Activated CD4-positive, alpha-beta memory T cell treated with anti-CD3 and anti-CD28 coated beads, Interleukin-2, amount 10 ng/mL, durations not matched to agents 7 days and 5 days (primary cell): ENCODE results near the gene TJP3. TPM values are rescaled to one million over a fixed set of nuclear protein-coding genes. Genes with fewer than 3 reads are reported as not detected.

Experiments used
- CTCF ChIA-PET: fragments of 350-600 bp; sonication (Branson Sonifier 250); formaldehyde crosslinking; loops from one replicate; lab custom pipeline; 2021; ENCODE audit warnings: antibody characterized with exemption, inconsistent platforms; lab: Charles Lee
- POLR2A ChIA-PET: fragments of 350-600 bp; sonication (Branson Sonifier 250); formaldehyde crosslinking; loops from one replicate; lab custom pipeline; 2021; ENCODE audit warnings: antibody characterized with exemption; lab: Charles Lee
- DNase-seq: peaks from one replicate; pipeline ENCODE4 v3.0.0-alpha.2; 2020
- H3K27ac Mint-ChIP-seq: one replicate; pipeline ENCODE4 v1.8.0; 2021; ENCODE audit warnings: mild to moderate bottlenecking, mixed read lengths
- H3K27me3 Mint-ChIP-seq: one replicate; pipeline ENCODE4 v1.8.0; 2021; ENCODE audit warnings: mixed read lengths
- H3K36me3 Mint-ChIP-seq: one replicate; pipeline ENCODE4 v1.8.0; 2021; ENCODE audit warnings: low read depth, mixed read lengths
- H3K4me1 Mint-ChIP-seq: one replicate; pipeline ENCODE4 v1.8.0; 2021; ENCODE audit warnings: mixed read lengths
- H3K4me3 Mint-ChIP-seq: one replicate; pipeline ENCODE4 v1.8.0; 2021; ENCODE audit warnings: mild to moderate bottlenecking, mixed read lengths
- H3K9me3 Mint-ChIP-seq: one replicate; pipeline ENCODE4 v1.8.0; 2021; ENCODE audit warnings: mixed read lengths
- total RNA-seq, 2 experiments: library from RNA; stranded (reverse); gene quantifications; one replicate each; pipeline ENCODE4 v1.2.3, GENCODE V29; 2021

Gene TJP3
- total RNA-seq, 2 experiments from 2014 or later = 1.4 to 1.7 TPM

DNA sequence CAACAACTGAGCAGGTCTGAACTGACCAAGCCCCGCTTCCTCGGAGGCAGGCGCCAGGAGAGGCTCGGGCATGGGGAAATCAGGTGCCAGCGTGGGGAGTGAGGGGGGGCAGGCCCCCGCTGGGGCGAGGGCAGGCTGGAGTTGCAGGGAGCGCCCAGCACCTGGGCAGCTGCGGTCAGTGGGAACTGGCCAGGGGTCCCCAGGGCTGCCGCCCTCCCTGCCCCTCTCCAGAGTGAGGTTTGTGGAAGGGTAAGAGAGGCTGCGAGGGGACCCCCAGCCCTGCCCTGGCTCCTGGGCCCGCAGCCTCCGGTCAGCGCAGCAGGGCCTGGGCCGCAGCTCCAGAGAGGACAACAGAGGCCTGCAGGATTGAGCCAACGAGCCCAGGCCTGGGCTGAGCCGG, 40.4 kb upstream of the TJP3 start:
- Mint-ChIP-seq H3K9me3 (no peaks in the 10 kb centered on the region), H3K4me1 (peaks cover 18% of the 10 kb centered on the region), H3K27ac (no peak overlapping the region), H3K4me3 (no peak overlapping the region), H3K27me3 (no peaks in the 10 kb centered on the region), H3K36me3 (peaks cover 4% of the 10 kb centered on the region)
- ChIA-PET CTCF (no interaction called here), POLR2A (interaction anchor here (0.5 kb wide), 1 partner anchor 119 kb away, joined by 3 read pairs; no protein-coding TSS in a partner anchor)
- no peak for DNase-seq

DNA sequence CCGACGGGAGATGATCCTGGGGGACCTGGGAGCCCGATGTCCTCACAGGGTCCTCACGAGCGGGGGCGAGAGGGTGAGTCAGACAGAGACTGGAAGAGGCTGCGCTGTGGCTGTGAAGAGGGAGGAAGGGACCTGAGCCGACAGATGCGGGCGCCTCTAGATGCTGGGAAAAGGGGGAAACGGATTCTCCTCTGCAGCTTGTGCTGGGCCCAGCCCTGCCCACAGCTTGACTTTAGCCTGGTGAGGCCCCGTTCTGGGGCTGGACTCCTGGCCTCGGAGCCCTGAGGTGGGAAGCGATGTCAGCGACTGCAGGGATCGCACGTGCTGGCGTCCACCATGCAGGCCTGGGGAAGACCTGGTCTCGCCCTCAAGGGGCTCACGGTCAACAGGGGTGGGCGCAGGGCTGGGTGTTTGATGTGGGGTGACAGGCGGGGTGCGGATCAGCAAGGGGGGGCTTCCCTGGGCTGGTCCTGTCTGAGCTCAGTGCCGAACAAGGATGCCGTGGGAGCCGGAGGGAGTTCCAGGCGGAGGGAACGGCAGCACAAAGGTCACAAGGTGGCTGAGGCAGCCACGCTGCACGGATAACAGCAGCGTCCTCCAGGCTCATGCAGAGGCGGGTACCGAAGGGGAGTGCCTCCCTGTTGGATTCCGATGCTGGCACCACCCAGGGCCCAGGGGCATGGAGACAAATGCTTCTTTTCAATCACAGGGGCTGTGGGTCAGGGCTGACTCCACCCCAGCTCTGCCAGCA, 39.7 kb upstream of the TJP3 start:
- Mint-ChIP-seq H3K27ac (no peak overlapping the region), H3K4me3 (no peak overlapping the region), H3K9me3 (no peaks in the 10 kb centered on the region), H3K27me3 (no peaks in the 10 kb centered on the region), H3K4me1 (peaks cover 18% of the 10 kb centered on the region), H3K36me3 (no peaks in the 10 kb centered on the region)
- ChIA-PET POLR2A (no interaction called here), CTCF (no interaction called here)
- DNase-seq = no peak

DNA sequence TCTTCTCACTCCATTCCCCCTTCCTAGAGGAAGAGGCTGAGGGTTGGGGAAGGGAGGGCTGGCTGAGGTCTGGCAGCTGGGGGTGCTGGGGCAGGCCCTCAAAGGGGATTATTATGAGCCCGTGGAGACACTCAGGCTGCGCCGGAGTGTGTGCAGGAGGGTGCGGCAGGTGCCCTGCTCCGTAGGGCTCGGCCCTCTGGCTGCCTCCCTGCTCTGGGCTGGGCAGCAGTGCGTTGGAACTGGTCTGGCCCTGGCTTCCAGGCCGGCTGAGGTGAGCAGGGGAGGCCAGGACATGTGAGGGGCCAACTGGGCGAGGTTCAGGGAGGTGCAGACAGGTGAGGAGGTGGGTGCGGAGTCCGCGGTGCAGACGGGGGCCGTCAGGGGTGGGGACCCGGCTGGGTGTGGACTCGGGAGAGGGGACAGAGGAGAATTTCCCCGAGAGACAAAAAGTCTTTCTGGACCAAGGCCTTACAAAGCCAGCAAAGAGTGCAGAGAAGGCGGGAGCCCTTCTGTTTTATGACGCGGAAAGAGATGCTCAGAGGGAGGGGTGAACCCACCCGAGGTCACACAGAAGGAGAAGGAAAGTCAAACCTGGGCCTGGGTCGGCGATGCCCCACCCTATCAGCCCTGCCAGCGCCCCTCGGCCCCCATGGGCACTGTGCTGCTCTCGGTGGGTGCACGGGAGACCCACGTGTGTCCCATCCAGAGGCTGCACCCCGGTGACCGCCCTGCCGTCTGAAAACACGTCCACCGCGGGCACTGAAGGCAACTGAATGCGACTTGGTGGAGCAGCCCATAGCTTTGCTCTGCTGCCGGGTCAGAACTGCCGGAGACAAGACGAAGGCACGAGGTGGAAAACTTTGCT, 38.9 kb upstream of the TJP3 start:
- no peaks in the 10 kb centered on the region for H3K27me3 Mint-ChIP-seq
- H3K4me1 Mint-ChIP-seq = peaks cover 18% of the 10 kb centered on the region
- H3K36me3 Mint-ChIP-seq = no peaks in the 10 kb centered on the region
- ChIA-PET POLR2A (no interaction called here), CTCF (no interaction called here)
- DNase-seq = no peak
- no peak overlapping the region for H3K4me3 Mint-ChIP-seq
- H3K27ac Mint-ChIP-seq = no peak overlapping the region
- no peaks in the 10 kb centered on the region for H3K9me3 Mint-ChIP-seq

DNA sequence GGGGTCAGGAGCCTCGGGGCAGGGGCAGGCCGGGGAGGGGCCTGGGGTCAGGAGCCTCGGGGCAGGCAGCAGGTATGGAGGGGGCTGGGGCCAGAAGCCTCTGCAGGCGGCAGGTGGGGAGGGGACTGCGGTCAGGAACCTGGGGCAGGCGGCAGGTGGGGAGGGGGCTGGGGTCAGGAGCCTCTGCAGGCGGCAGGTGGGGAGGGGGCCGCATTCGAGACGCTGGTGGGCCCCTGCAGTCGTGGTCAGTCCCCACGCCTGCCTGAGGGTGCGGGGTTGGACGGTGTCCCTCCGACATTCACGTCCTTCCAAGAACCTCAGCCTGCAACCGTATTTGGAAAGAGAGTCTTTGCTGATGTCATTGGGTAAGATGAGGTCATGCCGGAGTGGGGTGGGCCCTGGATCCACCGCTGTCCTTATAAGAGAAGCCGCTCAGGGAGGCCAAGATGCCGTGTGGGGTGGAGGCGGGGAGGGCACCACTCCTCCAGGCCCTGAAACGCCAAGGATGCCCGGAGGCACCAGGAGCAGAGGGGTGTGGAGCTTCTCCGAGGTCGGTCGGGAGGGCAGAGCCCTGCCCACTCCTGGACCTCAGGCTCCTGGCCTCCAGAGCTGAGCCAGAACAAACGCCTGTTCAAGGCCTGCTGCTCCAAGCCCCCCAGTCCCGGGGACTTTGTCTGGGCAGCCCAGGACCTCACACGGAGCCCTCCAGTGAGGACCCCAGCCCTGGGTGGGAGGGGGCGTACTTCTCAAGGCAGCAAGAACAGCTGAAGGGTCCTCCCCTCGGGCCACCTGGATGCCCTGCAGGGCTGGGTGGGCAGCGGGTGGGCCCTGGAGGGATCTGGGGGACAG, 38.0 kb upstream of the TJP3 start:
- Mint-ChIP-seq H3K4me3 (no peak overlapping the region), H3K9me3 (no peaks in the 10 kb centered on the region), H3K36me3 (no peaks in the 10 kb centered on the region), H3K27ac (no peak overlapping the region), H3K27me3 (no peaks in the 10 kb centered on the region), H3K4me1 (peaks cover 18% of the 10 kb centered on the region)
- DNase-seq = no peak
- POLR2A ChIA-PET = no interaction called here
- CTCF ChIA-PET = no interaction called here

DNA sequence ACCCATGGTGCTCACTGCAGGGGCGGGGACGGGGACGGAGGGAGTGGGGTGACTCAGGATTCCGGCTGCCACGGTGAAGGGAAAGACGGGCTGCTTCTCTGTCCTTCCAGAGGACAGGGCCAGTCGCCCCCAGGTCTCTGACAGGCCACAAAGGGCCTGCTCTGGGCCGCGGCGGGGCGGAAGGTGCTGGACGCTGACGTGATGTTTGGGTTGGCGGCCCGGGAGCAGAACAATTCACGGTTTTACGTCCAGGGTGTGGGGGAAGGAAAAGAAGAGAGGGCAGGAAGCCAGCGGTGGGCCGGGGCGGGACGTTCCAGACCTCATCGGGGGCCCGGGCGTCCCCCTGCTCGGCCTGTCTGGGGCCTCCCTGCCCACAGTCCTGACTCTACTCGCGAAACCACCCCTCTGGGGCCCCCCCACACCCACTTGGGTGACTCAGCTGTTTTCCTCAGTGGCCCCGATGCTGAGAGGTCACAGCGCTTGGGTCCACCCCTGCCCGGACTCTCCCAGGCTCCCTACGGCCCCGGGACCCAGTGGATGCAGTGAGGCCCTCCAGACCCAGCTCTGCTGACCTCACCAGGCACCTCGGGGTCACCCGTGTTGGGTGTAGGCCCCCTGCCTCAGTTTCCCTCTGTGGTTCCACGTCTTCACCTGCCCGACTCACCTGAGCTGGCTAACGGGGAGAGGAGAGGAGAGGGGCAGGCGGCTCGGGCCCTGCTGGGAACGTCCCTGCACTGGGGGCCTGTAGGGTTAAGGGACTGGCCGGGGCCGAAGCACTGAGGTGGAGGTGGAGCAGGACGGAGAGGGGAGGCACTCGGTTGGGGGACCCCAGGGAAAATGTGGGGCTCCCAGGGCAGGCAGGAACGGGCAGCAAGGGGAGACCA, 37.1 kb upstream of the TJP3 start:
- Mint-ChIP-seq H3K9me3 (no peaks in the 10 kb centered on the region), H3K27ac (peak overlapping the region; percentile 68), H3K36me3 (no peaks in the 10 kb centered on the region), H3K4me3 (no peak overlapping the region), H3K27me3 (no peaks in the 10 kb centered on the region), H3K4me1 (peaks cover 18% of the 10 kb centered on the region)
- CTCF ChIA-PET = no interaction called here
- POLR2A ChIA-PET = no interaction called here
- peak; percentile 38 for DNase-seq

DNA sequence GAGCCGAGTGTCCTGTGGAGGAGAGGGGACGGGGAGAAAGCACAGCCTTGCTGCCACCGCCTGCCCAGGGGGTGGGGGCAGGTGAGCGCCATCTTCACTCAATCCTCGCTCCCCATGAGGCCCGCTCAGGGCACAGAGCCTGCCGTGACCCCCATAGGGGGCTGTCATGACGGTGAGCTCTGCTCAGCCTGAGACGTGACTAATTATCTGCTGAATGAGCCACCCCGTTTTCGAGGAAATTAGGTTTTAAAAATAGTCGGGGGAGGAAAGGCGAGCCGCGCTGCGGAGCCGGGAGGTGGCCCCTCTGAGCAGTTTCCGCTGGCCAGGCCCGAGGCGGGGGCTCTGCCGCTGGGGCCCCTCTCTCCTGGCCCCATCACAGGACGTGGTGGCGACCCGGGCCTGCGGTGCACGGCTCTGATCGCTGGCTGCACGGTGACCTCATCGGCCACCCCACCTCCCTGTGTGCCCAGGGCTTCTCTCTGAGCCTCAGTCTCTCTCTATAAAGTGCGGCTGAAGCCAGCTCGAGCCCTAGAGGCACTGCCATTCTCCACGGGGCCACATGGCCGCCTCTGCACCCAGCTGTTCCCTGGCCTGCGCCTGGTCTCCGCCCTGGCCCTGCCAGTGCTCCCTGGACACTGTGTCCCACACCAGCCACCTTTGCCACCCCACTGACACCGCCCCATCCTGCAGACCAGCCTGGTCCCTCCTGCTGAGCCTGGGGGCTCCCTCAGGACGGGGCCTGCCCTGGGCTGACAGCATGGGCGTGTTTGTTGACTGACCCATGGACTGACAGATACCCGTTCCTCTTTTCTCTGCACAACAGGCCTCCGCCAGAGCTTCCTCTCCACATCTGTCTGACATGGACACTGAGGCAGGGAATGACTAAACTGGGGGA, 36.3 kb upstream of the TJP3 start:
- H3K27ac Mint-ChIP-seq = no peak overlapping the region
- ChIA-PET POLR2A (no interaction called here), CTCF (no interaction called here)
- no peaks in the 10 kb centered on the region for H3K27me3 Mint-ChIP-seq
- no peaks in the 10 kb centered on the region for H3K9me3 Mint-ChIP-seq
- peaks cover 18% of the 10 kb centered on the region for H3K4me1 Mint-ChIP-seq
- no peak overlapping the region for H3K4me3 Mint-ChIP-seq
- no peaks in the 10 kb centered on the region for H3K36me3 Mint-ChIP-seq
- DNase-seq = peak; percentile 34

DNA sequence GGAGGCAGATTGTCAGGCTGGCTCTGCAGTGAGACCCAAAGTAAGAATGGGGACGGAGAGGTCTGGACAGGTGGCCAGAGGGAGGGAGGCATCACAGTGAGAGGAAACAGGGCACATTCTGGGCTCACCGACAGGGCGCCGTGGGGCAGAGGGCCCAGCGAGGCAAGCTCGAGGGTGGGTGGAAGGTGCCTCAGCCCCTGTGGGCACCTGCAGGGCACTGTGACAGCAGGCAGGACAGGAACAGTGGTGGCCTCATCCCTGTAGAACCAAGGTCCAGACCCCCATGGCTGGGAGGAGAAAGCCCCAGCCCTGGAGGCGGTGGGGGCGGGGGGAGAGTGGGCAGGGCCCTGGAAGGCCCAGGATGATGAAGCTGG, 35.6 kb upstream of the TJP3 start:
- Mint-ChIP-seq H3K27me3 (no peaks in the 10 kb centered on the region), H3K4me1 (peaks cover 20% of the 10 kb centered on the region), H3K4me3 (no peak overlapping the region), H3K9me3 (no peaks in the 10 kb centered on the region), H3K27ac (no peak overlapping the region), H3K36me3 (no peaks in the 10 kb centered on the region)
- ChIA-PET CTCF (interaction anchor here (1.0 kb wide), 1 partner anchor 11 kb away, joined by 3 read pairs; no protein-coding TSS in a partner anchor), POLR2A (no interaction called here)
- no peak for DNase-seq

DNA sequence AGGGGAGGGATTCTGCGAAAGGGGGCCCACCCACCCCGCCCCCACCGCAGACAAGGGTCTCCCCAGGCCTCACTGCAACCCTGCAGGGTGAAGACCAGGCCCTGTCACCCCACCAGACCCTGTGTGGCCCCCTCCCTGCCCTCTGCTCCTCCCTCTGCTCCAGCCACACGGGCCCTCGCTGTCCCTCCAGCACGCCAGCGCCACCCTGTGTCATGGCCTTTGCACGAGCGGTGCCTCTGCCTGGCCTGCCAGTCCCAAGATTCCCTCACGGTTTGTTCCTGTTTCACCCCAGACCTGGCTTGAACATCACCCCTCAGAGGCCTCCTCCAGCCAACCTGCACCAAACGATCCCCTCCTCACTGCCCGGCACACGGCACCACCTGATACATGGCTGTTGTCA, 35.2 kb upstream of the TJP3 start:
- no peaks in the 10 kb centered on the region for H3K9me3 Mint-ChIP-seq
- DNase-seq = no peak
- H3K27ac Mint-ChIP-seq = no peak overlapping the region
- ChIA-PET POLR2A (no interaction called here), CTCF (interaction anchor here (1.0 kb wide), 1 partner anchor 12 kb away, joined by 3 read pairs; no protein-coding TSS in a partner anchor)
- peaks cover 20% of the 10 kb centered on the region for H3K4me1 Mint-ChIP-seq
- H3K4me3 Mint-ChIP-seq = no peak overlapping the region
- no peaks in the 10 kb centered on the region for H3K36me3 Mint-ChIP-seq
- no peaks in the 10 kb centered on the region for H3K27me3 Mint-ChIP-seq

DNA sequence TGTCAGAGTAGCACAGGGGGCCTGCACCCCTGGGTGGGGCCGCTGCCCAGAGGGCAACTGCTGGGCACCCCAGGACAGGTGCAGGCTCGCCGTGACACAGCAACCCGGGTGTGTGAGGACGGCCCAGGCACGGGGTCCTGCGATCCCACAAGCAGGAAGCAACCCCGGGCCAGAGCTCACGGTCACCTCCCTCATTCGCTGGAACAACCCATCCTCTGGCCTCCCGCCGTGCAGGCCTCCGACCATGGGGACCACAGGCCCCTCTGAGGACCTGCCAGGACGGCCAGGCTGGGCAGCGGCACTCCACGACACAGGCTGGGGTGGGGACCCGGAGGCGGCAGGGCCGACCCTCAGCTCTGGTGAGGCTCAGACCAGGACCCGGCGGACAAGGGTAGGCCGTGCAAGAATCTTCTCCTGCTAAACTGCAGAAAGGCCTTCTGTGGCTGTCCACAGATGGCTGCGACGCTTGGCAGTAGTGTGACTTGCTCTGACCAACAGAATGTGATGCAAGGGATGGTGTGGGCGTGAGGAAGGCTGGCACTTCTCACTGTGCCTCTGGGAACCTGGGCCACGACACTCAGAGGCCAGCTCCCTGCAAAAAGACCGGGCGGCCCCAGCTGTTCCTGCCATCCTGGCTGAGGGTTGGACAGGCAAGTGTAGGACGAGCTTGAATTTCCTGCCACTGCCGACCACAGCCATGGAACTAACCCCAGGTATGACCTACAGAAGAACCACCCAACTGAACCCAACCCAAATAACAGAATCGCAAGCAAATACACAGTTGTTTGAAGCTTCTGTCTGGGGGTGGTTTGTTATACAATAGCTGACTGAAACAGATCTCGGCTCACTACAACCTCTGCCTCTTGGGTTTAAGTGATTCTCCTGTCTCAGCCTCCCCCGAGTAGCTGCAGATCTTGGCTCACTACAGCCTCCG, 34.4 kb upstream of the TJP3 start:
- H3K27me3 Mint-ChIP-seq = no peaks in the 10 kb centered on the region
- peaks cover 20% of the 10 kb centered on the region for H3K4me1 Mint-ChIP-seq
- no peak overlapping the region for H3K27ac Mint-ChIP-seq
- ChIA-PET POLR2A (interaction anchor here (0.7 to 1.0 kb wide), 2 partner anchors 14 to 143 kb away, joined by 3 to 4 read pairs; no protein-coding TSS in a partner anchor), CTCF (interaction anchor here (1.0 kb wide), 2 partner anchors 13 to 16 kb away, joined by 3 to 4 read pairs; no protein-coding TSS in a partner anchor)
- H3K36me3 Mint-ChIP-seq = no peaks in the 10 kb centered on the region
- no peak for DNase-seq
- no peaks in the 10 kb centered on the region for H3K9me3 Mint-ChIP-seq
- H3K4me3 Mint-ChIP-seq = no peak overlapping the region

DNA sequence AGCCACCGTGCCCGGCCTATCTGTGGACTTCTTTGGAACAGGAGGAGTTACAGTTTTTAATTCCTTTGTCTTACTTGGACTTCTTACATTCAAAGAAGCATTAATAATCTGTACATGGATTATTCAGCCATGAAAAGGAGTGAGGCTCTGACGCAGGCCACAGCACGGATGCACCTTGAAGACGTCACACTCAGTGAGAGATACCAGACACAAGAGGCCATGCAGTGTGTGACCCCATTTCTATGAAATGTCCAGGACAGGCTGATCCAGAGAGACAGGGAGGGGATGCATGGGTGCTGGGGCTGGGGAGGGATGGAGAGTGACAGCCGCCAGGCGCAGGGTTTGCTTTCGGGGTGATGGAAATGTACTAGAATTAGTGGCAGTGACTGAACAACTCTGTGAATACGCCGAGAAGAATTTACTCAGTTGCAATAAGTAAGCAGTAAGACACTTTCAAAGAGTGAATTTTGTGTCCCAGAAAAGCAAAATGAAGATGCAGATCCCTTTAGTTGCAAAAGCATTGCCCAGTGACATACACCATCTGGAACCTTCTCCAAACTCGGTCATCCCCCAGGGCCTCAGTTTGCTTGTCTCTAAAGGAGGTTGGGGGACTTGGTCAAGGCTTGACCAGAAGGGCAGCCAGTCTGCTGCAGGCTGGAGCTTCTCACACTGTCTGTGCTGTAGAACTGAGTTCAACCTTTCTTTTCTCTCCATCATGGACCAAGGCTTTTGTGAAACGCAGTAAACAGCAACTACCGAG, 33.2 kb upstream of the TJP3 start:
- Mint-ChIP-seq H3K27me3 (no peaks in the 10 kb centered on the region), H3K4me3 (no peak overlapping the region), H3K9me3 (no peaks in the 10 kb centered on the region), H3K36me3 (no peaks in the 10 kb centered on the region), H3K4me1 (peaks cover 20% of the 10 kb centered on the region), H3K27ac (no peak overlapping the region)
- ChIA-PET POLR2A (interaction anchor here (1.0 kb wide), 1 partner anchor 13 kb away, joined by 4 read pairs; no protein-coding TSS in a partner anchor), CTCF (interaction anchor here (1.0 kb wide), 1 partner anchor 15 kb away, joined by 4 read pairs; no protein-coding TSS in a partner anchor)
- no peak for DNase-seq
